GM18498 (cell line): ENCODE data around the gene PHF14.

Experiments
- ATAC-seq: cut with Tn5 transposase; IDR thresholded peaks from one replicate; pipeline ENCODE4 v1.9.1; 2021; ENCODE audit warnings: mild to moderate bottlenecking, moderate library complexity; ENCODE audit not compliant: unreplicated experiment

PHF14 gene

GRCh38 chr7:11196143-11196542 lies 222.5 kb downstream of the PHF14 start:
- no peak for ATAC-seq

GRCh38 chr7:11203224-11203623 lies 229.6 kb downstream of the PHF14 start:
- ATAC-seq = no peak

GRCh38 chr7:11203683-11204082 lies 230.0 kb downstream of the PHF14 start:
- ATAC-seq = no peak

GRCh38 chr7:11206177-11206899 lies 232.7 kb downstream of the PHF14 start:
- no peak for ATAC-seq

- ATAC-seq = no peak
Measured at GRCh38 chr7:11207565-11207964, 233.9 kb downstream of the PHF14 start.

GRCh38 chr7:11208883-11209465 lies 235.3 kb downstream of the PHF14 start:
- no peak for ATAC-seq

GRCh38 chr7:11210374-11210773 lies 236.7 kb downstream of the PHF14 start:
- no peak for ATAC-seq

- ATAC-seq = peak; percentile 86
Measured at GRCh38 chr7:11212080-11212711, 238.5 kb downstream of the PHF14 start.

GRCh38 chr7:11212816-11213215 lies 239.1 kb downstream of the PHF14 start:
- ATAC-seq = no peak

GRCh38 chr7:11213266-11213665 lies 239.6 kb downstream of the PHF14 start:
- ATAC-seq = no peak

GRCh38 chr7:11216276-11216675 lies 242.6 kb downstream of the PHF14 start:
- ATAC-seq = no peak

GRCh38 chr7:11217848-11218565 lies 244.3 kb downstream of the PHF14 start:
- ATAC-seq = no peak
